ENCODE data around the gene CDK14. TPM values are rescaled to one million over a fixed set of nuclear protein-coding genes. Genes with fewer than 3 reads are reported as not detected.

Gene CDK14
- total and polyA plus RNA-seq, 11 donors, result 2.9 to 37.7 (median 21.3) TPM

- Histone ChIP-seq H3K9me3 (peaks cover 0 to 9% (median 0%) of the 10 kb centered on the region in 12 donors), H3K27me3 (no peaks in the 10 kb centered on the region), H3K4me3 (no peak overlapping the region), H3K4me1 (no peaks in the 10 kb centered on the region), H3K36me3 (no peaks in the 10 kb centered on the region), H3K27ac (no peak overlapping the region)
- intact Hi-C loops (cut with DNase I), result no loop called here
- TF ChIP-seq, protein P1, sequence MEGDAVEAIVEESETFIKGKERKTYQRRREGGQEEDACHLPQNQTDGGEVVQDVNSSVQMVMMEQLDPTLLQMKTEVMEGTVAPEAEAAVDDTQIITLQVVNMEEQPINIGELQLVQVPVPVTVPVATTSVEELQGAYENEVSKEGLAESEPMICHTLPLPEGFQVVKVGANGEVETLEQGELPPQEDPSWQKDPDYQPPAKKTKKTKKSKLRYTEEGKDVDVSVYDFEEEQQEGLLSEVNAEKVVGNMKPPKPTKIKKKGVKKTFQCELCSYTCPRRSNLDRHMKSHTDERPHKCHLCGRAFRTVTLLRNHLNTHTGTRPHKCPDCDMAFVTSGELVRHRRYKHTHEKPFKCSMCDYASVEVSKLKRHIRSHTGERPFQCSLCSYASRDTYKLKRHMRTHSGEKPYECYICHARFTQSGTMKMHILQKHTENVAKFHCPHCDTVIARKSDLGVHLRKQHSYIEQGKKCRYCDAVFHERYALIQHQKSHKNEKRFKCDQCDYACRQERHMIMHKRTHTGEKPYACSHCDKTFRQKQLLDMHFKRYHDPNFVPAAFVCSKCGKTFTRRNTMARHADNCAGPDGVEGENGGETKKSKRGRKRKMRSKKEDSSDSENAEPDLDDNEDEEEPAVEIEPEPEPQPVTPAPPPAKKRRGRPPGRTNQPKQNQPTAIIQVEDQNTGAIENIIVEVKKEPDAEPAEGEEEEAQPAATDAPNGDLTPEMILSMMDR (IDR thresholded peaks at IDR 0.05), result no peak
- no peak for TF ChIP-seq POLR2A (IDR thresholded peaks at IDR 0.05)
- DNase-seq, result no peak
- WGBS, 4 donors, result 81 to 90% (median 85%) methylated on average over 3 of the region's 3 CpGs
- ATAC-seq, result no peak
These were observed 343.5 kb downstream of the CDK14 start for GRCh38 chr7:90939666-90940065.

- no peaks in the 10 kb centered on the region for H3K9me3 ChIP-seq
- H3K27ac ChIP-seq, result no peak overlapping the region
- no peak overlapping the region for H3K4me3 ChIP-seq
- no peaks in the 10 kb centered on the region for H3K36me3 ChIP-seq
- WGBS, 4 donors, result 89 to 97% (median 93%) methylated on average over 3 of the region's 3 CpGs
- ATAC-seq (no peak), DNase-seq (no peak)
- H3K27me3 ChIP-seq, result no peaks in the 10 kb centered on the region
- intact Hi-C loops (cut with DNase I), result no loop called here
- TF ChIP-seq, protein P1 (IDR thresholded peaks at IDR 0.05), result no peak
- no peak for TF ChIP-seq POLR2A (IDR thresholded peaks at IDR 0.05)
- H3K4me1 ChIP-seq, result peaks cover 0 to 6% (median 0%) of the 10 kb centered on the region in 12 donors
These were observed 347.9 kb downstream of the CDK14 start for GRCh38 chr7:90944021-90944420.

DNA sequence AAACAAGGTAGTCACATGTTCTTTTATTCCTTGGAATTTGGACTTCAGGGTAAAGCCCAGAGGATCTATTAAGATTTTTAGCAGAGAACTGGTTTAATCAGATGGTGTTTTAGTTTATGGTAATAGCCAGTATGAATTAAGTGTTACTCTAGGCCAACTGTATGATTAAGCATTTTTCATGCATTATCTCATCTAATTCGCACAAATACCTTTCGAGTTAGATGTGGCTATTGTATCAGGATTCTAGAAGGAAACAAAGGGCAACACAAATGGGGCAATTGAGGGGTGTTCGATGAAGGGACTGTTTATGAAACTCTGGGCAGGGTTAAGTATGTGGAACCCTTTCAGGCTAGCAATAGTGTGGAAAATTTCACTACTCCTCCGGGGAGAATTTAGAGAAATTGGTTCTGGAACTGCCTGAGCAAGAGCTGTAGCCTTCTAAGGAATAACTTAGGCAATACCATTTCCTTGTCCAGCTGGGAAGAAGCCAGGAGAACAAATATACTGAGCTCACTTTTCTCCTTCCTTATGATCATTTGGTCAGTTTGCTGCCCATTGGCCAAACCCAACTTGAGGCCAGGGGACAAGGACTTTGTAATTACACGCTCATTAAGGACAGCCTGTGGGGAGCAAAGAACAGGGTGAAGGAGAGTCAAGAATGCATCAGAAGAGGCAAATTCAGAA, 349.1 kb downstream of the CDK14 start:
- peaks cover 0 to 6% (median 0%) of the 10 kb centered on the region in 12 donors for H3K4me1 ChIP-seq
- H3K36me3 ChIP-seq, result no peaks in the 10 kb centered on the region
- DNase-seq, result peak in 1 of 5 donors; percentile 21
- ATAC-seq, result peak in 2 of 4 donors; percentile 37 to 83
- intact Hi-C loops (cut with DNase I), result no loop called here
- H3K27ac ChIP-seq, result peak overlapping the region in 3 of 12 donors; percentile 1 to 32 (median 23)
- H3K9me3 ChIP-seq, result no peaks in the 10 kb centered on the region
- no peak overlapping the region for H3K4me3 ChIP-seq
- H3K27me3 ChIP-seq, result no peaks in the 10 kb centered on the region
- WGBS, 4 donors, result 77 to 90% (median 85%) methylated on average over 5 of the region's 5 CpGs
- TF ChIP-seq POLR2A (IDR thresholded peaks at IDR 0.05), result no peak
- TF ChIP-seq, protein P1 (IDR thresholded peaks at IDR 0.05), result no peak

GRCh38 chr7:90946730-90947501, 350.8 kb downstream of the CDK14 start:
- H3K4me3 ChIP-seq, result no peak overlapping the region
- no peaks in the 10 kb centered on the region for H3K9me3 ChIP-seq
- H3K4me1 ChIP-seq, result peaks cover 0 to 6% (median 0%) of the 10 kb centered on the region in 12 donors
- peak overlapping the region in 1 of 12 donors; percentile 21 for H3K27ac ChIP-seq
- ATAC-seq (no peak), DNase-seq (no peak)
- no peak for TF ChIP-seq POLR2A (IDR thresholded peaks at IDR 0.05)
- TF ChIP-seq, protein P1 (IDR thresholded peaks at IDR 0.05), result no peak
- WGBS, 4 donors, result 62 to 69% (median 64%) methylated on average over 10 of the region's 10 CpGs
- intact Hi-C loops (cut with DNase I), result no loop called here
- no peaks in the 10 kb centered on the region for H3K27me3 ChIP-seq
- no peaks in the 10 kb centered on the region for H3K36me3 ChIP-seq

Data from heart left ventricle (tissue), 16 donors.